NOMO-1 treated with dmso at 0.1 percent for 144 hours (cell line): ENCODE measurements around the gene MCCD1.
A peak's percentile ranks its signal among the peaks of the same experiment; 100 is the strongest.
"Not testable (repeated sequence)": the region's sequence is repeated elsewhere in the genome, so short reads cannot be mapped to it uniquely, and the experiment has no call there.

ENCODE experiments used
- DNase-seq: peaks from one replicate; lab custom pipeline; 2025; ENCODE audit not compliant: unreplicated experiment; lab: John Stamatoyannopoulos, UW

The MCCD1 gene, protein sequence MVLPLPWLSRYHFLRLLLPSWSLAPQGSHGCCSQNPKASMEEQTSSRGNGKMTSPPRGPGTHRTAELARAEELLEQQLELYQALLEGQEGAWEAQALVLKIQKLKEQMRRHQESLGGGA

GRCh38 chr6:31528821-31529328 is at the start of gene MCCD1:
Gene MCCD1 (plus strand): TSS chr6:31528962. CDS start chr6:31529015, 53 bp downstream.
- no peak for DNase-seq

- no peak for DNase-seq
Measured at GRCh38 chr6:31479151-31479932, 49.4 kb upstream of the MCCD1 start.

- no peak for DNase-seq
Measured at GRCh38 chr6:31479933-31480535, 48.7 kb upstream of the MCCD1 start.

- no peak for DNase-seq
Measured at GRCh38 chr6:31480574-31480973, 48.2 kb upstream of the MCCD1 start.

GRCh38 chr6:31483392-31483791 is 45.4 kb upstream of the MCCD1 start:
- DNase-seq, result no peak

DNA sequence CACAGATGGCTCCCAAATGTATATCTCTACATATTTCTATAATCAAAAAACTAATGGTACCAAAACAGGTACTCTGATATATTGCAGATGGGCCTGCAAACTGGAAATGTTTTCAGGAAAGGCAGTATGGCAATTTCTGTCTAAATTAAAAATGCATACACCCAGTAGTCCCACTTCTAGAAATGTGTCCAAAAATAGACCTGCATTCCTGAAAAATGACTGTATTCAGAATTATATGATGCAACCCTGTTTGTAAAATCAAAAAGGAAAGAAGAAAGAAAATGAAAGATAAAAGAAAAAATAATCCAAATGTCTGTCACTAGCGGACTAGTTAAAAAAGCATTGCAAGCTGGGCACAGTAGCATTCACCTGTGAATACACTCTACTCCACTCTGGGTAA is 43.7 kb upstream of the MCCD1 start:
- DNase-seq, result no peak

DNA sequence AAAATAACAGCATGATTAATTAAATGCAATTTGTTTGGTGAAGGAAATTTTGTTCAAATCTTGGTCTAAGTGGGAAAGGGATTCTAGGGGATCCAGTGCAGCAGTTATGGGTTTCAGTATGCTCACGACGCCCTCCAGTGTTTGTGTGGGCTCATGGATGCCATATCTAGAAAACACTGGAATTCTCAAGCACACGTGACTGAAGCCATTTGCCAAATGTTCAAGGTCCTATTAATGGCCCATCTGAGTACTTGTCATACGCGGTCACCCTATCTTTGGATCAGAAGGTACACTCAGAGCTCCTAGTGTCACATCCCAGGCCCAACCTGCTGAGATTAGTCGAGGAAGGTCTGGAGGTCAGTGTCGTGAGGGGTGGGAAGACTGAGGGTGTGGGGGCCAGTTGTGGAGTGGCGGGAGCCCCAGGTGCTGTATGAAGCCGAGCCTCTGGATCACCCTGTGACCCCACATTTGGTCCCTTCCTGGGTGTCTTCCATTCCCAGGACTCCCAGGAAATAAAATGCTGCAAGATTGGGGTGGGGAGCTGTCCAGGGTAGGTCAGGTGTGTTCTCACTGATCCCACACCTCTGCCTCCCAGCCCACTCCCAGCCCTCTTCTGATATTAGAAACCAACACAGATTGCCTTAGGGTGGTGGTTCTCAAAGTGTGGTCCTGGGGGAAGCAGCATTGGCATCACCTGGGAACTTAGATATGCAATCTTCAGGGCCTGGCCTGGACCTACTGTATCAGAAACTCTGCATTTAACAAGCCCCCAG is 42.5 kb upstream of the MCCD1 start:
- not testable (repeated sequence) for DNase-seq

DNA sequence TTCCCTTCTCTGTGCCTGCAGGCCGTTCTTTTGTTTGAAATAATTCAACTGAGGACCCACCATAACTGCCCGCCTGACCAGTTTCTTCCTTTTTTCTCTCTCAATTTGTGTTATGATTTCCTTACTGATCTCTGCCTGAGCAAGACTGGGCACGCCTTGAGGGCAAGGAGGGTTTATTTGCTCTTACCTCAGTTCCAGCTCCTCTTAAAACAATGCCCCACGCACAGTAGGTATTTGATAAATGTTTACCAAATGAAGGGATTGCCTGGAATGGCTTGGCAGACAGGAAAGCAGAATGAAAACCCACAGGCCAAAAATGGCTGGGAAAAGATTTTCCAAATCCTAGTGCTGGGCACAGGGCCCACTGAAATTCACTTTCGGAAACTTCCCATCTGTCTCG is 41.1 kb upstream of the MCCD1 start:
- DNase-seq, result not testable (repeated sequence)

GRCh38 chr6:31489086-31489485 is 39.7 kb upstream of the MCCD1 start:
- no peak for DNase-seq

GRCh38 chr6:31490115-31490873 is 38.5 kb upstream of the MCCD1 start:
- DNase-seq, result no peak

GRCh38 chr6:31493550-31493874 is 35.2 kb upstream of the MCCD1 start:
- not testable (repeated sequence) for DNase-seq

DNA sequence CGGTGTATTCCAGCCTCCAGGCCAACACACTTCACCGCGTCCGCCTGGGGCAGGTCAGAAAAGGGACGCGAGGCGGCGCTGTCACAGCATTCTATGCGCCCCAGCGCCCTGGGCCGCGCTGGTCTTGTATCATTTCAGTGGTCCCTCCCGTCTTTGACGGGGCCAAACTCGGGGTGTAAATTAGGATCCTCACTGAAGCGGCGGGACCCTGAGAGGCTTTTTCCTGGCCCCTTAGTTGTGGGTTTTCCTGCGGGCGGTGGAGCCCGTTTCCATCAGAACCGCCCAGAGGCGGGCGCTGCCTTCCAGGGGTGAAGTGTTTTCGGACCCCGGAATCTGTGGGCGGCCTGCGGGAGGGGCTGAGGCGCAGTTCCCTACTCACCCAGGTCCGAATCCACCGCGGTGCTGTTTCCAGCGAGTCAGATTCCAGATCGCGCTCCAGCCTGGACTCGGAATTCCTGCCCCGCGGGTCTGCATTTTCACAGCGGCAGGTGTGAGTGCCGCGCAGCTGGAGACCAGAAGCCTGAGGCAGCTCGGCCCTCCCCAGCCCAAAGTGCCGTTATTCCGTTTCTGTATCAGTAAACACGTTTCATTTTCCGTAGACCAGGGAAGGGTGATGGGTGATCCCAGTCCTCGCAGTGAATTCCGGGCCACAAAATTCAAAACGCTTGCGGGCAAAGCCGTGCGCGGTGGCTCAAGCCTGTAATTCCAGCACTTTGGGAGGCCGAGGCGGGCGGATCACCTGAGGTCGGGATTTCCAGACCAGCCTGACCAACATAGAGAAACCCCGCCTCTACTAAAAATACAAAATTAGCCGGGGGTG is 34.7 kb upstream of the MCCD1 start:
- peak; percentile 57 for DNase-seq

DNA sequence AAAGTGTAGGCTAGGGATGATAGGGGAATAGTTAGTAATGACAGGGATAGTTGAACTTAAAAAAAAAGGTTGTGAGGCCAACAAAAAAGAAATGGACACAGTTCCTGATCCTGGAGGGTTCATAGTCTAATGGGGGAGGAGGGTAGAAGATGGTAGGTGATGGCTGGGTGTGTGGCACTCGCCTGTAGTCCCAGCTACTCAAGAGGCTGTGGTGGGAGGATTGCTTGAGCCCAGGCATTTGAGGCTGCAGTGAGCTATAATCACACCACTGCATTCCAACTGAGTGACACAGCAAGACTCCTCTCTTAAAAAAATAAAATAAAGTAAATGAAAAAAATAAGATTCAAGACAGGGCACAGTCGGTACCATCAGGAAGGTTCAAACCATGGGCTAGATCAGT is 33.2 kb upstream of the MCCD1 start:
- DNase-seq, result peak; percentile 12

GRCh38 chr6:31496826-31497225 is 31.9 kb upstream of the MCCD1 start:
- DNase-seq, result not testable (repeated sequence)

DNA sequence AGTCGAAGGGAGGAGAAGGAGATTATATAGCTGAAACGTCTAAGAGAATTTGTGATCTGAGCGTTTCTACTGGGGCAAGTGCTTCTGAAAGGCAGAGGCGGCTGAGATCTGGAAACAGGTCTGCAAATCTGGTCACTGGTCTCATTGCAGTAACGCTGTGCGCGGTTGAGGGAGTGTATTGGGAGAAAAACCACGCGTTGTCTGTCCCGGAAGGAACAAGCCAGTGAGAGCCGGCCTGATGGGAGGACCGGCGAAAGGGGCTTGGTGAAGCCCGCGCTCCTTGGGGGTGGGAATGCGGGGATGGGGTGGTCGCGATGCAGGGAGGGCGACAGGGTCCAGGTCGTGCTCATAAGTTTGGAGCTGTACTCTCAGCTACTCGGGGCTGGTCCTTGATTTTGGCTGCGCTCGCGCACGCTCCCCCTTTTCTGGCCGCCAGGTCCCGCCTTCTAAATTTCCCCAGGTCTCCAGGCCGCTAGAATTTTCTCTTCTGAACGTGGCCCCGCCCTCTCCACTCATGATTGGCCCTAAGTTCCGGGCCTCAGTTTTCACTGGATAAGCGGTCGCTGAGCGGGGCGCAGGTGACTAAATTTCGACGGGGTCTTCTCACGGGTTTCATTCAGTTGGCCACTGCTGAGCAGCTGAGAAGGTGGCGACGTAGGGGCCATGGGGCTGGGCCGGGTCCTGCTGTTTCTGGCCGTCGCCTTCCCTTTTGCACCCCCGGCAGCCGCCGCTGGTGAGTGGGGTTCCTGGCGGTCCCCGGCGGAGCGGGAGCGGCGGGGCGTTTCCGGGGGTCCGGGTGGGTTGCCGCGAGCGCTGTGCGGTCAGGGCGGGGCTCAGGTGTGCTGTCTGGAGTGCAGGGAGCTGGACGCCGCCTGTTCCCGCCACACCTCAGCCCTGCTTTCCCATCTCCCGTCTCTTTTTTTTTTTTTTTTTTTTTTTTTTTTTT is 31.0 kb upstream of the MCCD1 start, which contains the start of gene MICB:
Gene MICB, plus strand, starts transcription at position 615 of the 946 bp plus-strand sequence. Its CDS starts 49 bp downstream, at position 664.
- peak; percentile 80 for DNase-seq

DNA sequence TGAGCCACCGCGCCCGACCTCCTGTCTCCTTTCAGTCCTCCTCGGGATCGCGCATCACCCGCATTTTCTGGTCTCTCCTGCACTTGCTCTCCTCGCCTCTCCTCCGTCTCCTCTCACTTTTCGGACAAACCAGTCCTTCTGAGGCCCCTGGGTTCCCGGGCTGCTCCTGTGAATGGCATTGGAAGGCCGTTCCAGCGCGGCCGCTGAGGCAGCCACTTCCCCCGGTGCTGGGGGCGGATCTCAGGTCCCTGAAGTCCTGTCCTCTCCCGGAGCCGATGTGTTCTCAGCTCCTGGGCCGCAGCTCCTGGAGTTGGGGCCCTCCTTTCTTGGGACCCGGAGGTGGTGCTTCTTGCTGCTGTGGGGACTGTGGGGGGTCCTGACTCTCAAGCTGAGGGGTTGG is 30.0 kb upstream of the MCCD1 start:
- no peak for DNase-seq

DNA sequence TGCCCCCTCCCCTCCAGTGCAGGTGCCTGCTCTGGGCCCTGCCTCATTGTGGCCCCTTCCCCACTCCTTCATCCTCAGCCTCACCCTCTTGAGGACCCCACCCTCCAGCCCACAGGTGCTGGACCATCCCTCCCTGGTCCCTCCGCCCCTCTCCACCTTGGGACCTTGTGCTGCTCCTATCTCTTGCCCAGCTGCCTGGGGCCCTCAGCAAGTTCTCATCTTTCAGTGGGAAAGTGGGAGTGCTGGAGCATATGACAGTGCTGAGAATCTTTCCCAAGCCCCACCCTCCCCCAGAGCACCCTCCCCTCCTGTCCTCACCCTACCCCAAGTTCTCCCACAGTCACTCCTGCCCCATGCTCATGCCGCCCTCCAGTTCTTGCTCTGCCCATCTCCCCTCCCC is 29.1 kb upstream of the MCCD1 start:
- DNase-seq, result not testable (repeated sequence)

GRCh38 chr6:31502586-31502985 is 26.2 kb upstream of the MCCD1 start:
- DNase-seq, result no peak

GRCh38 chr6:31509036-31509435 is 19.7 kb upstream of the MCCD1 start:
- DNase-seq, result not testable (repeated sequence)
